Fibroblast of lung (primary cell): Measurements from ENCODE around the gene ZNF878.
"Not testable (repeated sequence)": the region's sequence is repeated elsewhere in the genome, so short reads cannot be mapped to it uniquely, and the experiment has no call there.

Experiments used
- CTCF ChIP-seq, 2 donors: IDR thresholded peaks in 1 of 2; conservative IDR thresholded peaks in 1 of 2; 1 replicate in 1 of 2; 2 replicates in 1 of 2; pipeline ENCODE4 v1.5.1; 2011 to 2012; ENCODE audit warnings: low read length in 2 of 2, control low read depth in 1 of 2, inconsistent platforms in 1 of 2, low read depth in 1 of 2, mild to moderate bottlenecking in 1 of 2
- EZH2 ChIP-seq: IDR thresholded peaks from 2 replicates; pipeline ENCODE4 v1.5.1; 2012; ENCODE audit warnings: low read length, control low read depth, mild to moderate bottlenecking; ENCODE audit errors: missing control alignments

- TF ChIP-seq CTCF (conservative IDR thresholded peaks at IDR 0.05 in 1 of 2, IDR thresholded peaks at IDR 0.05 in 1 of 2; ENCODE audit: low read depth in 1 of 2, low read length in 2 of 2); EZH2: not testable (repeated sequence)
Observed at GRCh38 chr19:12076331-12076730, 23.6 kb upstream of the ZNF878 start.
